ENCODE measurements around the gene RHOJ.
"Not testable (repeated sequence)": the region's sequence is repeated elsewhere in the genome, so short reads cannot be mapped to it uniquely, and the experiment has no call there.

The RHOJ gene

DNA sequence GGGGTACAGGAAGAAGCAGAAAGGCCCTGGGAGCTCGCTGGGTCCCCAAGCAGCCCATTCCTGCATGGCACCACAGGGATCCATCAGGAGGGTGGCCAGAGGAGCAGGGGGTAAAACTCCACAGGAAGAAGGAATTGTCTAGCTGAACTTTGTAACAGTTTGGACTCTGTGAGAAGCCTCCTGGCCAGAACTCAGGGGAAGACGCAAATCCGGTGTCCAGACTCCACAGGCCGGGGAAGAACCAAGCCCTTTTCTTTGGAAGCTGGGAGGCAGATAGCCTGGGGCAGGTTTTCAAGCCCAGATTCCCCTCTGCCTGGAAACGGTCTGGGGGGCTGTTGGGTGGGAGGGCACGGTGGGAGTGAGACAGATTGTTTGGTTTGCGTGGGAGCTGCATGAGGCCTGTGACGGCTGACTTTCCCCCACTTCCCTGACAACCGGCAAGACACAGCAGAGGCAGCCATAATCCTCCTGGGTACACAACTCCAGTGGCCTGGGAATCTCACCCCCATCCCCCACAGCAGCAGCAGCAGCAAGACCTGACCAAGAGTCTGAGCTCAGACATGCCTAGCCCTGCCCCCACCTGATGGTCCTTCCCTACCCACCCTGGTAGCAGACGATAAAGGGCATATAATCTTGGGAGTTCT, 97.8 kb downstream of the RHOJ start:
- no peak for DNase-seq

DNA sequence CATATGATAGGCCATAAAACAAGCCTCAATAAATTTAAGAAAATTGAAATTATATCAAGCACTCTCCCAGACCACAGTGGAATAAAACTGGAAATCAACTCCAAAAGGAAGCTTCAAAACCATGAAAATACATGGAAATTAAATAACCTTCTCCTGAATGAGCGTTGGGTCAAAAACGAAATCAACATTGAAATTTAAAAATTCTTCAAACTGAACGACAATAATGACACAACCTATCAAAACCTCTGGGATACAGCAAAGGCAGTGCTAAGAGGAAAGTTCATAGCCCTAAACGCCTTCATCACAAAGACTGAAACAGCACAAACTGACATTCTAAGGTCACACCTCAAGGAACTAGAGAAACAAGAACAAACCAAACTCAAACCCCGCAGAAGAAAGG, 100.2 kb downstream of the RHOJ start:
- DNase-seq = not testable (repeated sequence)

DNA sequence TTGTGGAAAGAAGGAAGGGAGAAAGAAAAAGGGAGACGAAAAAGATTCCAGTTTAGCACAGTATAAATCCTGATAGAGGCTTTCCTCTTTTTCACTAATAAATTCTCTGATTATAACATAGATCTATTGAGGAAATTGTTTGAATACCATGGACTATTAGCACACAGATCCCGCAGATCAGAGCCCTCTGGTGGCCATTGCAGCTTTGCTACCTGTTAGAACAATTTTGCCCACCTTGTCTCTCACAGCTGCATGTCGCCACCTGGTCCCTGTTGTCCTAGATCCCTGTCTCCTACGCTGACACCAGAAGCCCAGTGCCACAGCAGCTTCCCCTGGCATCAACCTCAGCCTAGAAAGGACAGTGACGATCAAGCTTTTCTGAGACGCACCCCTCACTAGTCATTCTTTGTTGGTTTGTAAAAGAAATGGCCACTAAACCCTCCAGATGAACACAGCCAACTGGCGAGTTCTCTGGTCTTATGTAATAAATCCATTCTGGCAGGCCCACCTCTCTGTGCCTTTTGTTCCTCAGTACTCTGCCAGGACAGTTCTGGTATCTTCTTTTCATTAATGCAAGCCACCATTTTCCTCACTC, 104.6 kb downstream of the RHOJ start:
- DNase-seq = peak; percentile 4

DNA sequence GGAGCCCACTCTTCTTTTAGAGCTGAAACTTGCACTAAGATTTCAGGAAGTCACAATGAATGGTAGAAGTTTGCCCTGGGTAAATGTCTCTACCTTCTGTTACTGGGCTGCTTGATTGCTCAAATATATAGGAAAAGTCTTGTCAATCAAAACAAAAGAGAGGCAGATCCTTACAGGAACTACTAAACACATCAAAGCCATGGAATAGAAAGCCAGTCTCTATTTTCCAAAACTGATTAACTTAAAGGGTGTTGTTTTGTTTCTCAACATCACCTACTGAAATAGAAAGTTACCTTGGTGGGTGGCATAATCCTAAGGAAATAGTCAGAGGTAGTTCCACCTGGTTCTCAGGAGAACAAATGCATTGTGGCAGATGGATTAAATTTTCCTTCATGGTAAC, 114.6 kb downstream of the RHOJ start, which contains the start of gene GPHB5:
Gene GPHB5 (minus strand): TSS at position 101 of the 400 bp plus-strand sequence. CDS start 1,086 bp downstream, outside the sequence.
- DNase-seq = no peak

DNA sequence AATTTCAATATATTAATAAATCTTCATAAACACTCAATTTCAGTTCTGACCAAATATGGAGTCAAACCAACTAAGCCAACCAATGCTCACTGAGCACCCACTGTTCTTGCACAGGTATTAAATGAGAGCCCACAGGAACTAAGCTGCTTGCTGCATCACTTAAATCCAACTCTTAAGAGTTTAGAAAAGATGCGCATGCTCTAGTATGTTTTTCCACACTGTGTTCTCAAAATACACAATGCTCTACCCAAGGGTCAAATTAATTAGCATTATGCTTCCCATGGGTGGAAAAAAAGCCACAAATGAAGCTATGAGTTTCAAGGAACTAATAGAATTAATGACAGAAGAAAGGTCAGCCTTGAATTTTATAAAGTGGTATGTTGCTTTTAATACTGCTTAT, 118.2 kb downstream of the RHOJ start:
- no peak for DNase-seq

DNA sequence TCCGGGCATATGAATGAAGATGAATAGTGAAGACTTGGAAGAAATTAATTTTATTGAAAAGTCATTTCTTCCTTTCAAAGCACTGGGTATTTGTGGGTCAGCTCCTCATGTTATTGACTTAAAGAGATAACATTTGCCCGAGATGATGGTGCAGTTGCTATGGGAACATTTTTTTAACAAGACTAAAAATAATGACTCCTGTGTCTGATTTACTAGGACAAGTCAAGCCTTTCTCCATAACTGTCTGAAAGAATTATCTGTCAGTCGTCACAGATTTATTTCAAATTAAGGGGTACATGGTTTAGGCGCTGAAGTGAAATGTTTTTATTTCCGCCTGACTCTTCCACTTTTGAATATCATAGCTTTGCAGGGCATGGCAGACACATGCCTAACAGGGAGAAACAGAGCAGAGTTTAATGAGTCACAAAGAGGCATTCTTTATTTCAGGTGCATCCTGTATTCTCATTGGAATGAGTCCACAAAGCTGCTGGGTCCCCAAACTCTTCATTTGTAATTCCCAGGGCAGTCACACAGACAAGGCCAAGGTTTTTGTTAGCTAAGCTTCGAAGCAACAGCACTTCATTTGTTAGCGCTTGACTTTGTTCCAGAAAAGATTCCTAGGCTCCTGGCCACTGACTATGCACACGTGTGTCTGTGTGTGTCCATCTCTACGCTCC, 118.8 kb downstream of the RHOJ start:
- DNase-seq = no peak

DNA sequence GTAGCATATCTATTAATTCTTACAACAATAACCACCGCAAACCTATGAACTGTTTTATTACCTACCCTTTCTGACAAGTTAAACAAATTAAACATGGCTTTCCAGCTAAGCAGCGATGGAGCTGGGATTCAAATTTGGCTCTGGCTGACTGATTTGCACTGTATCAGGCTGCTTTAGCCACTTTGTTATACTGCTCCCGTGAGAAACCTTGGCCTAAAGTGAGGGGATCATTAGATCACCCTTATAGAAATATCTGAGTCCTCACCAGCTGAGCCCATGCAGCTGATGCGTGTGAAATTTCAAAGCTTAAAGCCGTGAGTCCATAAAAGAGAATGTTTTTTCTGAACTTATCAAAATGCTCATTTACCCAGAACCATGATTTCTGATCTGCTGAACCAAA, 122.6 kb downstream of the RHOJ start:
- DNase-seq = no peak

DNA sequence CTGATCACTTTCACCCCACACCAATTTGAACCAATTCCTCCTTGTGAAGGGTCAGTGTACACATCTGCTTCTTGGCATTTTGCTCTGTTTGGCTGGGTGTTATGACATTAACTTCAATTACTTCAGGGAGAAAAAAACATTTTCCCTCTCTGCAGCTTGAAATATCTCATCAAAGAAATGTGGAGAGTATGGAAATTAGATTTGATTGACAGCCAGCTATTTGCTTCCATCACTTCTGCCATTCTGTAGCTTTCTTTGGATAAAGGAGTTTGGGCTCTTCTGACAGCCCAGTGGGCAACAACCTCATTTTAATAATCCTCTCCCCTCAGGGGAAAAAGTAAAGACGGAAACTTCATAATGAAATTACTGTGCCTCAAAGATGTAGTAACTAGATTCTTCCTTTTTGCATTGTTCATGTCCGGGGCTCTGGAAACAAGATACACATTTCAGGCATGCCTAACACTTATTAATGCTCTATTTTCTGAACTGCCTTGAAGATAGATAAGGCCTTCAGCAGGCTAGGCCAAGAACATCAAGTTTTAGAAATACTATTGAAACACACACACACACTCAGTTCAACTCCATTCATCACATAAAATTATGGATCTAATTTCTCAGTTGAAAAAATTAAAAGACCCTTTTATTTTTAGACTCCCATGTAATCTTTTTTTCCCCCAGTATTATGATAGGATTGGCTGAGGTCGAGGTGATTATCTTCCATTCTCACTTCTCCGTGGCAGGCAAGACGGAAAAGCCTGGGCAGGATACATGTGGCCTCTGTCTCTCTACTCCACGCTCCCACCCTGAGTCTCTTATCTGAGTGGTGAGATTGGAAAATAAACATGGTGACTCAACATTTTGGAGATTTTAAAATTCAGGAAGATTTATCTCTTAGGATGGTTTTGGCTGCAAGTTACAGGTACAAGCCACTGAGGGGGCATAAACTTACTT, 124.8 kb downstream of the RHOJ start:
- DNase-seq = no peak

DNA sequence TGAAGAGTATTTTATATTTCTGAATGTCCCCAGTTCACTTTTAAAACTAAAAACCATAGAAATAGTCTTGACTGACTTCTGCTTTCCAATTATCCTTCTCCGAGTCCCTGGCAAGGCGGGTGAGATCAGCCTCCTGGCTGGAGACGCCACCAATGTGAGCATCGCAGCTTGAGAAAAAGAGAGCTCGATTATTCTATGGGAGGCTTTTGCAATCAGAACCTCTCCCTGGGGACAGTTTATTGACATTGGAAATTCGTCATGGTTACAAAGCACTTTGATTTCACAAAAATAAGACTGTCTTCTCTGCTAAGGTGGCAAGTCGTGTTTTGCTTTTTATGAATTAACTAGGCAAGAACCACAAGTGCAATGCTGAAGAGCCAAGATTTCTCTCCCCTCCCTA, 138.1 kb downstream of the RHOJ start:
- DNase-seq = no peak
